ENCODE results near the gene ZNF593OS. TPM values are rescaled to one million over a fixed set of nuclear protein-coding genes. Genes with fewer than 3 reads are reported as not detected.

ZNF593OS gene
- total and polyA plus RNA-seq, 4 donors, result 2.3 to 2.7 TPM; not detected in 2

GRCh38 chr1:26169669-26170471 lies 1.8 kb downstream of the ZNF593OS start, which contains the start of gene ZNF593:
Gene ZNF593 (plus strand): TSS chr1:26169908. CDS start chr1:26169984, 76 bp downstream.
- peak in 5 of 6 donors; percentile 71 to 95 (median 80) for DNase-seq (ENCODE audit: low read depth in 4 of 6, low spot score in 6 of 6)
- peaks cover 14% of the 10 kb centered on the region for H3K36me3 ChIP-seq (ENCODE audit: control insufficient read depth, insufficient read depth, low read length)
- peaks cover 37% of the 10 kb centered on the region for H3K4me1 ChIP-seq (ENCODE audit: control insufficient read depth, insufficient read depth, low read length)
- no peaks in the 10 kb centered on the region for H3K27me3 ChIP-seq (ENCODE audit: control insufficient read depth, insufficient read depth, low read length)
- H3K9me3 ChIP-seq (ENCODE audit: control insufficient read depth, insufficient read depth, low read length), result no peaks in the 10 kb centered on the region
- peak within 1 kb of the TSS; percentile 80 for H3K4me3 ChIP-seq (ENCODE audit: low read depth, low read length)
- H3K27ac ChIP-seq (ENCODE audit: low read depth, low read length), result peak within 1 kb of the TSS; percentile 71
- under 1% methylated on average over 74 of the region's 76 CpGs for WGBS (ENCODE audit: insufficient coverage)

- WGBS (ENCODE audit: insufficient coverage), result 20% methylated on average over 1 of the region's 4 CpGs
- Histone ChIP-seq H3K27ac (ENCODE audit: low read depth, low read length) (peak overlapping the region; percentile 71), H3K27me3 (ENCODE audit: control insufficient read depth, insufficient read depth, low read length) (no peaks in the 10 kb centered on the region), H3K4me3 (ENCODE audit: low read depth, low read length) (peak overlapping the region; percentile 80), H3K4me1 (ENCODE audit: control insufficient read depth, insufficient read depth, low read length) (peaks cover 42% of the 10 kb centered on the region), H3K36me3 (ENCODE audit: control insufficient read depth, insufficient read depth, low read length) (peaks cover 14% of the 10 kb centered on the region), H3K9me3 (ENCODE audit: control insufficient read depth, insufficient read depth, low read length) (no peaks in the 10 kb centered on the region)
- no peak for DNase-seq (ENCODE audit: low read depth in 4 of 6, low spot score in 6 of 6)
Observed at GRCh38 chr1:26169198-26169554, 2.5 kb downstream of the ZNF593OS start.

GRCh38 chr1:26168410-26169197 lies 3.0 kb downstream of the ZNF593OS start, which contains the start of gene C1orf232:
Gene C1orf232 (minus strand): TSS chr1:26168963. CDS start chr1:26168499, 464 bp downstream.
- H3K4me1 ChIP-seq (ENCODE audit: control insufficient read depth, insufficient read depth, low read length), result peaks cover 47% of the 10 kb centered on the region
- peak in 2 of 6 donors; percentile 68 to 77 for DNase-seq (ENCODE audit: low read depth in 4 of 6, low spot score in 6 of 6)
- no peaks in the 10 kb centered on the region for H3K27me3 ChIP-seq (ENCODE audit: control insufficient read depth, insufficient read depth, low read length)
- H3K27ac ChIP-seq (ENCODE audit: low read depth, low read length), result peak within 1 kb of the TSS; percentile 71
- H3K36me3 ChIP-seq (ENCODE audit: control insufficient read depth, insufficient read depth, low read length), result peaks cover 14% of the 10 kb centered on the region
- 33% methylated on average over 4 of the region's 5 CpGs for WGBS (ENCODE audit: insufficient coverage)
- no peaks in the 10 kb centered on the region for H3K9me3 ChIP-seq (ENCODE audit: control insufficient read depth, insufficient read depth, low read length)
- peak within 1 kb of the TSS; percentile 80 for H3K4me3 ChIP-seq (ENCODE audit: low read depth, low read length)

- Histone ChIP-seq H3K9me3 (ENCODE audit: control insufficient read depth, insufficient read depth, low read length) (no peaks in the 10 kb centered on the region), H3K27ac (ENCODE audit: low read depth, low read length) (no peak overlapping the region), H3K27me3 (ENCODE audit: control insufficient read depth, insufficient read depth, low read length) (peaks cover 2% of the 10 kb centered on the region), H3K4me3 (ENCODE audit: low read depth, low read length) (no peak overlapping the region), H3K4me1 (ENCODE audit: control insufficient read depth, insufficient read depth, low read length) (peaks cover 51% of the 10 kb centered on the region), H3K36me3 (ENCODE audit: control insufficient read depth, insufficient read depth, low read length) (peaks cover 12% of the 10 kb centered on the region)
- no peak for DNase-seq (ENCODE audit: low read depth in 4 of 6, low spot score in 6 of 6)
- 91% methylated on average over 3 of the region's 4 CpGs for WGBS (ENCODE audit: insufficient coverage)
Observed at GRCh38 chr1:26166719-26167281, 4.8 kb downstream of the ZNF593OS start.

- no peaks in the 10 kb centered on the region for H3K9me3 ChIP-seq (ENCODE audit: control insufficient read depth, insufficient read depth, low read length)
- 70% methylated on average over 13 of the region's 19 CpGs for WGBS (ENCODE audit: insufficient coverage)
- H3K27ac ChIP-seq (ENCODE audit: low read depth, low read length), result no peak overlapping the region
- no peaks in the 10 kb centered on the region for H3K36me3 ChIP-seq (ENCODE audit: control insufficient read depth, insufficient read depth, low read length)
- peaks cover 47% of the 10 kb centered on the region for H3K4me1 ChIP-seq (ENCODE audit: control insufficient read depth, insufficient read depth, low read length)
- H3K4me3 ChIP-seq (ENCODE audit: low read depth, low read length), result no peak overlapping the region
- peaks cover 4% of the 10 kb centered on the region for H3K27me3 ChIP-seq (ENCODE audit: control insufficient read depth, insufficient read depth, low read length)
- DNase-seq (ENCODE audit: low read depth in 4 of 6, low spot score in 6 of 6), result no peak
Observed at GRCh38 chr1:26164861-26165842, 6.5 kb downstream of the ZNF593OS start.

- H3K36me3 ChIP-seq (ENCODE audit: control insufficient read depth, insufficient read depth, low read length), result no peaks in the 10 kb centered on the region
- 11% methylated on average over 72 of the region's 72 CpGs for WGBS (ENCODE audit: insufficient coverage)
- H3K4me3 ChIP-seq (ENCODE audit: low read depth, low read length), result peak overlapping the region; percentile 41
- no peaks in the 10 kb centered on the region for H3K9me3 ChIP-seq (ENCODE audit: control insufficient read depth, insufficient read depth, low read length)
- peaks cover 4% of the 10 kb centered on the region for H3K27me3 ChIP-seq (ENCODE audit: control insufficient read depth, insufficient read depth, low read length)
- peaks cover 43% of the 10 kb centered on the region for H3K4me1 ChIP-seq (ENCODE audit: control insufficient read depth, insufficient read depth, low read length)
- DNase-seq (ENCODE audit: low read depth in 4 of 6, low spot score in 6 of 6), result peak in 2 of 6 donors; percentile 71 to 72
- H3K27ac ChIP-seq (ENCODE audit: low read depth, low read length), result no peak overlapping the region
Observed at GRCh38 chr1:26164036-26164860, 7.4 kb downstream of the ZNF593OS start.

- no peak for DNase-seq (ENCODE audit: low read depth in 4 of 6, low spot score in 6 of 6)
- no peak overlapping the region for H3K4me3 ChIP-seq (ENCODE audit: low read depth, low read length)
- H3K9me3 ChIP-seq (ENCODE audit: control insufficient read depth, insufficient read depth, low read length), result no peaks in the 10 kb centered on the region
- H3K27ac ChIP-seq (ENCODE audit: low read depth, low read length), result no peak overlapping the region
- H3K36me3 ChIP-seq (ENCODE audit: control insufficient read depth, insufficient read depth, low read length), result no peaks in the 10 kb centered on the region
- WGBS (ENCODE audit: insufficient coverage), result 72% methylated on average over 4 of the region's 9 CpGs
- peaks cover 4% of the 10 kb centered on the region for H3K27me3 ChIP-seq (ENCODE audit: control insufficient read depth, insufficient read depth, low read length)
- peaks cover 43% of the 10 kb centered on the region for H3K4me1 ChIP-seq (ENCODE audit: control insufficient read depth, insufficient read depth, low read length)
Observed at GRCh38 chr1:26163684-26164035, 8.0 kb downstream of the ZNF593OS start.

- H3K27ac ChIP-seq (ENCODE audit: low read depth, low read length), result no peak overlapping the region
- DNase-seq (ENCODE audit: low read depth in 4 of 6, low spot score in 6 of 6), result no peak
- H3K9me3 ChIP-seq (ENCODE audit: control insufficient read depth, insufficient read depth, low read length), result no peaks in the 10 kb centered on the region
- H3K36me3 ChIP-seq (ENCODE audit: control insufficient read depth, insufficient read depth, low read length), result no peaks in the 10 kb centered on the region
- H3K4me3 ChIP-seq (ENCODE audit: low read depth, low read length), result peak overlapping the region; percentile 35
- 39% methylated on average over 21 of the region's 21 CpGs for WGBS (ENCODE audit: insufficient coverage)
- H3K27me3 ChIP-seq (ENCODE audit: control insufficient read depth, insufficient read depth, low read length), result peaks cover 4% of the 10 kb centered on the region
- peaks cover 43% of the 10 kb centered on the region for H3K4me1 ChIP-seq (ENCODE audit: control insufficient read depth, insufficient read depth, low read length)
Observed at GRCh38 chr1:26162220-26162709, 9.4 kb downstream of the ZNF593OS start.
